K562 (cell line): ENCODE results near the gene HOXB6. TPM values are rescaled to one million over a fixed set of nuclear protein-coding genes. Genes with fewer than 3 reads are reported as not detected.

Source experiments
- ATAC-seq: fragments of 200-7000 bp; cut with Tn5 transposase; 3 replicates; pipeline ENCODE4 v1.9.1; 2020; ENCODE audit warnings: moderate library complexity
- BruUV-seq: library from RNA; stranded (reverse); fragments of 400-500 nt; replicated peaks from 2 replicates; lab custom pipeline; 2021; lab: Mats Ljungman, UMichigan
- CTCF ChIA-PET: fragments of 300-600 bp; formaldehyde crosslinking; extraction: SDS; loops from one replicate; lab custom pipeline; 2021; ENCODE audit warnings: low intra/inter-chr PET ratio; lab: Yijun Ruan, JAX
- POLR2A ChIA-PET: fragments of 300-600, 350-650 bp; sonication (Branson Sonifier 250); formaldehyde crosslinking; extraction: SDS; loops from one replicate; lab custom pipeline; 2021; ENCODE audit warnings: antibody characterized with exemption, inconsistent platforms; lab: Yijun Ruan, JAX
- DNase-seq, 4 experiments: peaks; one replicate each; pipeline versions ENCODE4 v3.0.0 to v3.0.0-alpha.2; 2011 to 2018; ENCODE audit warnings: low spot score in 3 of 4, mixed read lengths in 3 of 4; ENCODE audit errors: extremely low read depth in 1 of 4
- FAIRE-seq: peaks from 2 replicates; lab custom pipeline; 2011; peaks lifted over from hg19 to GRCh38; lab: Jason Lieb, UNC
- H2AFZ ChIP-seq: 2 replicates; pipeline ENCODE4 v1.6.0; 2011; ENCODE audit warnings: low read depth, low read length, control low read depth, inconsistent platforms
- H3K27ac ChIP-seq: fragments of 200-600 bp; 3 replicates; pipeline ENCODE4 v1.8.0; 2011; ENCODE audit warnings: low read depth, mild to moderate bottlenecking, control low read depth, inconsistent platforms, low read length, moderate library complexity, mixed read lengths; ENCODE audit errors: extremely low read depth
- H3K27me3 ChIP-seq, 2 experiments: fragments of 300-600 bp in 1 of 2; 2 replicates in 1 of 2; 3 replicates in 1 of 2; pipeline versions ENCODE4 v1.6.0 to v1.8.0; 2011; ENCODE audit warnings: inconsistent platforms in 2 of 2, low read length in 2 of 2, mild to moderate bottlenecking in 1 of 2, mixed read lengths in 1 of 2, moderate library complexity in 1 of 2; ENCODE audit not compliant: control insufficient read depth in 2 of 2, insufficient read depth in 2 of 2
- H3K36me3 ChIP-seq: fragments of 300-600 bp; 3 replicates; pipeline ENCODE4 v1.8.0; 2011; ENCODE audit warnings: mild to moderate bottlenecking, low read length, inconsistent platforms; ENCODE audit not compliant: control insufficient read depth, insufficient read depth
- H3K4me1 ChIP-seq, 2 experiments: fragments of 200-600 bp in 1 of 2; replicated peaks in 1 of 2; 2 replicates in 1 of 2; 3 replicates in 1 of 2; pipeline versions ENCODE4 v1.5.1 to v1.8.0; 2011; ENCODE audit warnings: inconsistent platforms in 2 of 2, low read length in 2 of 2, mild to moderate bottlenecking in 1 of 2, mixed read lengths in 1 of 2, moderate library complexity in 1 of 2; ENCODE audit not compliant: control insufficient read depth in 2 of 2, insufficient read depth in 2 of 2
- H3K4me2 ChIP-seq: 2 replicates; pipeline ENCODE4 v1.6.1; 2011; ENCODE audit warnings: low read length, control low read depth, inconsistent platforms, mixed read lengths; ENCODE audit not compliant: insufficient read depth
- H3K4me3 ChIP-seq: fragments of 200-600 bp; sonication (generic), shearing (Covaris generic); 2 replicates; pipeline ENCODE4 v1.5.1; 2016; ENCODE audit warnings: control low read depth, inconsistent platforms
- H3K79me2 ChIP-seq: fragments of 200-600 bp; 3 replicates; pipeline ENCODE4 v1.8.0; 2011; ENCODE audit warnings: low read length, inconsistent platforms; ENCODE audit not compliant: control insufficient read depth, insufficient read depth
- H3K9ac ChIP-seq, 2 experiments: 2 replicates each; pipeline versions ENCODE4 v1.6.0 to v1.6.1; 2011; ENCODE audit warnings: low read depth in 2 of 2, low read length in 2 of 2, control low read depth in 1 of 2, inconsistent platforms in 1 of 2, mild to moderate bottlenecking in 1 of 2, mixed read lengths in 1 of 2; ENCODE audit not compliant: insufficient read depth in 1 of 2
- H3K9me1 ChIP-seq: one replicate; pipeline ENCODE4 v1.6.0; 2011; ENCODE audit warnings: inconsistent platforms, mild to moderate bottlenecking, low read length, moderate library complexity; ENCODE audit not compliant: control insufficient read depth, insufficient read depth
- H3K9me3 ChIP-seq: replicated peaks from 2 replicates; pipeline ENCODE4 v1.5.1; 2011; ENCODE audit warnings: low read depth, low read length, inconsistent platforms; ENCODE audit not compliant: control insufficient read depth, insufficient read depth
- H4K20me1 ChIP-seq: replicated peaks from 2 replicates; pipeline ENCODE4 v1.6.1; 2011; ENCODE audit warnings: low read length, inconsistent platforms, mixed read lengths; ENCODE audit not compliant: control insufficient read depth, insufficient read depth
- ELK3 ChIP-seq: fragments of 450-650 bp; formaldehyde crosslinking; IDR thresholded peaks from 2 replicates; pipeline ENCODE4 v1.4.0; 2020; ENCODE audit warnings: mild to moderate bottlenecking
- NFXL1 ChIP-seq: fragments of 450-650 bp; formaldehyde crosslinking; IDR thresholded peaks from 2 replicates; pipeline ENCODE4 v1.4.0; 2021; ENCODE audit warnings: mild to moderate bottlenecking
- NFYB ChIP-seq: IDR thresholded peaks from 2 replicates; pipeline ENCODE4 v1.6.1; 2011; ENCODE audit warnings: mild to moderate bottlenecking, moderate library complexity; ENCODE audit not compliant: insufficient read length; ENCODE audit errors: extremely low read depth
- NR4A1 ChIP-seq, 2 experiments: fragments of 250-450 bp in 1 of 2; fragments of 450-650 bp in 1 of 2; sonication (Bioruptor Pico) in 1 of 2; IDR thresholded peaks; 2 replicates each; pipeline versions ENCODE4 v1.4.0 to v1.6.1; 2016 to 2020; ENCODE audit warnings: mild to moderate bottlenecking in 2 of 2, missing compliant biosample characterization in 1 of 2, missing genetic modification characterization in 1 of 2, moderate library complexity in 1 of 2
- POLR2G ChIP-seq: fragments of 200-400 bp; formaldehyde crosslinking; IDR thresholded peaks from 2 replicates; pipeline ENCODE4 v1.6.1; 2017; ENCODE audit warnings: low read depth, mild to moderate bottlenecking, antibody characterized with exemption, low read length, moderate library complexity
- RBFOX2 ChIP-seq: fragments of 200-400 bp; formaldehyde crosslinking; IDR thresholded peaks from 2 replicates; pipeline ENCODE4 v1.6.1; 2017; ENCODE audit warnings: low read depth, mild to moderate bottlenecking, low read length, moderate library complexity
- RFX1 ChIP-seq: fragments of 450-650 bp; IDR thresholded peaks from 2 replicates; pipeline ENCODE4 v1.6.1; 2016; ENCODE audit warnings: mild to moderate bottlenecking, moderate library complexity
- SP2 ChIP-seq: IDR thresholded peaks from 2 replicates; pipeline ENCODE4 v1.6.1; 2011; ENCODE audit warnings: mild to moderate bottlenecking, low read depth, low read length, moderate library complexity; ENCODE audit not compliant: poor library complexity, severe bottlenecking; ENCODE audit errors: extremely low read depth
- SUPT5H ChIP-seq: fragments of 450-650 bp; IDR thresholded peaks from 2 replicates; pipeline ENCODE4 v1.6.1; 2016
- ZFX ChIP-seq: sonication (generic); formaldehyde crosslinking; IDR thresholded peaks from 2 replicates; pipeline ENCODE4 v1.8.0; 2022; ENCODE audit warnings: mild to moderate bottlenecking, missing genetic modification reagents, moderate library complexity
- WGBS: fragments of 100-300 bp; shearing (Covaris generic); methylation state at CpG from one replicate; pipeline ENCODE4 v1.1.6; 2016; ENCODE audit warnings: low coverage, mixed read lengths; ENCODE audit not compliant: insufficient coverage; ENCODE audit errors: missing lambda C conversion rate; 5-methylcytosine and 5-hydroxymethylcytosine counted together
- in situ Hi-C: fragments of 300-500 bp; cut with MboI; formaldehyde crosslinking; loops from 4 replicates; pipeline ENCODE4 v1.15.0; 2018; ENCODE audit warnings: inconsistent platforms, mixed read lengths
- intact Hi-C: fragments of 100-400 bp; cut with micrococcal nuclease; formaldehyde crosslinking; loops from 2 replicates; pipeline ENCODE4 v1.14.2; 2022
- polyA plus RNA-seq, 8 experiments: library from polyadenylated mRNA; depleted of rRNA in 4 of 8; stranded (reverse) in 5 of 8; unstranded in 3 of 8; fragments of >200 nt; fragmentation: Nextera tagmentation in 2 of 8; fragmentation: Illumina TruSeq in 1 of 8; extraction: Ambion mirVana in 2 of 8; extraction: Trizol in 1 of 8; gene quantifications; 2 replicates each; pipeline versions ENCODE4 v1.2.1 to v1.2.3, GENCODE V29; 2011 to 2014; ENCODE audit warnings: inconsistent platforms in 1 of 8, missing spikeins in 1 of 8
- total RNA-seq, 7 experiments: library from RNA; depleted of rRNA in 6 of 7; stranded (reverse); fragments of >200 nt in 6 of 7; fragmentation: Illumina TruSeq in 2 of 7; extraction: Trizol in 2 of 7; gene quantifications; 2 replicates each; pipeline versions ENCODE4 v1.2.1 to v1.2.3, GENCODE V29; 2011 to 2021; ENCODE audit warnings: low replicate concordance in 1 of 7

Gene HOXB6
- total and polyA plus RNA-seq, 9 of the 15 experiments (the other 6 are each of a cell fraction or from before 2014, with no cell fraction given) = 1.2 to 14.8 (median 4.9) TPM

GRCh38 chr17:48593126-48593829 lies 11.5 kb downstream of the HOXB6 start, which contains the start of gene HOXB5:
HOXB5 (minus strand) TSS chr17:48593779; CDS start chr17:48593682, 97 bp downstream.
- Histone ChIP-seq H3K4me2 (peak within 1 kb of the TSS; percentile 29), H2AFZ (peak within 1 kb of the TSS; percentile 85)

More at GRCh38 chr17:48593126-48593829, 11.5 kb downstream of the HOXB6 start, which contains the start of gene HOXB5:
- Histone ChIP-seq H3K4me3 (no peak within 1 kb of the TSS), H4K20me1 (no peaks in the 10 kb centered on the region), H3K79me2 (no peaks in the 10 kb centered on the region), H3K9ac (no peak within 1 kb of the TSS; a peak in 1 of 4 replicates), H3K4me1 (peaks cover 9 to 42% of the 10 kb centered on the region in 2 experiments; a peak in 3 of 5 replicates), H3K9me1 (no peaks in the 10 kb centered on the region), H3K36me3 (no peaks in the 10 kb centered on the region; the same call in 2 of the 3 replicates), H3K9me3 (no peaks in the 10 kb centered on the region), H3K27ac (no peak within 1 kb of the TSS), H3K27me3 (no peaks in the 10 kb centered on the region)
- FAIRE-seq (no peak), DNase-seq (no peak), ATAC-seq (no peak)
- BruUV-seq = no TSS peak
- CTCF ChIA-PET = interaction anchor here (0.6 to 2.8 kb wide), 12 partner anchors 25 to 378 kb away, joined by 3 to 19 read pairs (median 4); no protein-coding TSS in a partner anchor
- intact Hi-C loops (no loop called here), in situ Hi-C loops (loop anchor here (5.0 kb wide), 1 partner anchor 256 kb away; no protein-coding TSS in a partner anchor)
- no peak for TF ChIP-seq RFX1
- no peak for TF ChIP-seq ELK3
- no peak for TF ChIP-seq NFYB
- no peak for TF ChIP-seq NFXL1
- TF ChIP-seq NR4A1 (CRISPR knock-in tag; IDR thresholded peaks at IDR 0.05) = no peak
- TF ChIP-seq NR4A1 (tag; IDR thresholded peaks at IDR 0.05) = no peak
- no peak for TF ChIP-seq SP2
- TF ChIP-seq POLR2G = peak; percentile 46; the same call in 1 of the 2 replicates
- 0 out of 2 replicates have a peak, but pooled peaks have one; percentile 24 for TF ChIP-seq RBFOX2
- TF ChIP-seq ZFX (CRISPR knock-in tag) = 0 out of 2 replicates have a peak, but pooled peaks have one; percentile 3
- no peak for TF ChIP-seq SUPT5H
- WGBS = 82% methylated on average over 35 of the region's 50 CpGs
- POLR2A ChIA-PET = interaction anchor here (0.5 to 3.7 kb wide), 7 partner anchors 8 to 431 kb away, joined by 3 to 12 read pairs (median 4); no protein-coding TSS in a partner anchor
